AG10803 (cell line): ENCODE measurements around the gene TPRG1L.

ENCODE experiments used
- DNase-seq: peaks from one replicate; pipeline ENCODE4 v3.0.0; 2010; ENCODE audit warnings: low read depth
- H3K4me3 ChIP-seq: 2 replicates; pipeline ENCODE4 v1.5.1; 2011; ENCODE audit warnings: mild to moderate bottlenecking, low read length, control low read depth
- CTCF ChIP-seq: conservative IDR thresholded peaks from 2 replicates; pipeline ENCODE4 v1.5.1; 2011; ENCODE audit warnings: mild to moderate bottlenecking, low read length, control low read depth, inconsistent platforms

The TPRG1L gene

DNA sequence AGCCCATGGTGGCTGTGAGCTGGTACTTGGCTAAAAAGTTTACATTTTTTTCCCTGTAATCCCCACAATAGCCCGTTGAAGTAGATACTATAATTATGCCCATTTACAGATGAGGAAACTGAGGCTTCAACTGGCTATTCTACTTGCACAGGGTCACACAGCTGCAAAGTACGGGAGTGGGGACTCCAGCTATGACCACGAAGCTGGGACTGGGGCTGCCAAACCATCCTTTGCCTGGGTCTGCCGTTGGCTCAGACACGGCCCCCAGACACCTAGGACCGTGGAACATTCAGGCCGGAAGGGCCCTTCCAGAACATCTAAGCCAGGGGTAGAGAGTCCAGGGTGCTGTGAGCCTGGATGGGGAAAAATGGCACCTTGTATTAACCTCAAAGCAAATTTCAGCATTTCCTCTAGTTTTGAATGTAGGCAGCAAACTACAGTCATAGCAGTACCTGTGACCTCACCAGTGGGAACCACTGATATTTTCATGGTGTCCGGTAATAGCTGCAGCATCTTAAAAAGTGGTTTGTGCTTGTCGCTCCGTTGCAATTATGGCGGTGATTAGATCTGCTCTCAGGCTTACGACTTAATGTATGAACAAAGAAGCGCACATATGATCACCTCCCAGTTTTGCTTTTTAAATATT lies 31.8 kb downstream of the TPRG1L start:
- no peak overlapping the region for H3K4me3 ChIP-seq
- TF ChIP-seq CTCF: no peak
- no peak for DNase-seq

DNA sequence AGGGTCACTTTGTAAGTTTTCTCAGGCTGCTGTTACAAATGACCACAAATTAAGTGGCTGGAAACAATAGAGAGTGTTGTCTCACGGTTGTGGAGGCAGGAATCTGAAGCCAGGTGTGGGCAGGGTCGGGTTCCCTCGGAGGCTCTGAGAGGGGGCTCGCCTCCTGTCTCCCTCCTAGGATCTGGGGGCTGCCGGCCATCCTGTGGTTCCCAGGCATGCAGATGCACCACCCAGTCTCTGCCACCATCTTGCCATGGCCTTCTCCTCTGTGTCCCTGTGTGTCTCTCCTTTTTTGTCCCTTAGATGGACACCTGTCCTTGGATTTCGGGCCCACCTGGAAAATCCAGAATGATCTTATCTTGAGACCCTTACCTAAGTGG lies 32.3 kb downstream of the TPRG1L start:
- no peak for DNase-seq
- H3K4me3 ChIP-seq: no peak overlapping the region
- TF ChIP-seq CTCF: no peak

- TF ChIP-seq CTCF: no peak
- no peak overlapping the region for H3K4me3 ChIP-seq
Observed at GRCh38 chr1:3657578-3658230, 32.9 kb downstream of the TPRG1L start.

DNA sequence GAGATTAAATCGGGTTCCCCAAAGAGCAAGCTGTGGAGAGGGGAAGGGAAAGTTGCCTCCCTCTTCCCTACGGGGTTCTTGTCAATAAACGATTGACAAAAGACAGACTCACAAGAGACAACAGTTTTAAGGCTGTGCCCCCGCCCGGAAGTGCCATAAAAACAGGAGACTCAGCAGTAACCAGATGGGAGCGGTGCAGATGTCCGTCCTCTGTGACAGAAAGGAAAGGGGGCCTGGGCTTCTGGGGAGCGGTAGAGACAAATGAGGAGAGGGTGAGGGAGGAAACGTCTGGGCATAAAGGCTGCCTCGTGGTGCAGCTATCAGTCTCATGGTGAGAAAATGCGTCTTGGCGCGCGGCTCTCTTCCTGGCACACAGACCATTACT lies 33.4 kb downstream of the TPRG1L start:
- DNase-seq: no peak
- no peak for TF ChIP-seq CTCF
- H3K4me3 ChIP-seq: no peak overlapping the region

More at GRCh38 chr1:3657578-3658230, 32.9 kb downstream of the TPRG1L start:
- DNase-seq: no peak

GRCh38 chr1:3659093-3659492 lies 34.3 kb downstream of the TPRG1L start:
- no peak for DNase-seq
- no peak for TF ChIP-seq CTCF
- no peak overlapping the region for H3K4me3 ChIP-seq

DNA sequence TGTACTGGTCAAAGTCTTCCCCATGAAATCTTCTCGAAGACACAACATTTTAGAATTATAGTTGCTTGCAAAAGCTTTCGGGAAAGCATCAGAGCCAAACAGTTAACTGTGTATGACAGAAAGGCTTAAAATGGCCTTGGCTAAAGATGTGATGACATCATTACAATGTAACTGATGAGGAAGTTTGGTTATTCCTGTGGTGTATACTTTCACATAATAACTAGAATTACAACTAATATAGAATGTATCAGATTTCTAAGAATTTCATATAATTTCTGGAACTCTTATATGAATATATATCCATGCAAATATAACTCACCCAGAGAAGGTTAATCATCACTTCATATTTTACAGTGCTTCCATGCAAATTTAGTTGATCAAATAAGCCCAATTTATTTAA lies 35.9 kb downstream of the TPRG1L start:
- no peak for TF ChIP-seq CTCF
- no peak for DNase-seq
- H3K4me3 ChIP-seq: no peak overlapping the region

DNA sequence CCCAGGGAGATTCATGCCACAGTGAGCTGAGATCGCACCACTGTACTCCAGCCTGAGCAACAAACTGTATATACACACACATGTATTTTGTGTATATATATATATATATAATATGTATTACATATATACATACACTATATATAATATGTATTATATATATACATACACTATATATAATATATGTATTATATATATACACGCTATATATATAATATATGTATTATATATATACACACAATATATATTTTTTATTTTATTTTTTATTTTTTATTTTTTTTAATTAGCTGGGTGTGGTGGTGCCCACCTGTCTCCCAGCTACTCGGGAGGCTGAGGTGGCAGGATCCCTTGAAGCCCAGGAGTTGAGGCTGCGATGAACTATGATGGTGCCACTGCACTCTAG lies 36.8 kb downstream of the TPRG1L start:
- TF ChIP-seq CTCF: no peak
- DNase-seq: no peak
- no peak overlapping the region for H3K4me3 ChIP-seq
